ENCODE results near the gene NFATC2. TPM values are rescaled to one million over a fixed set of nuclear protein-coding genes. Genes with fewer than 3 reads are reported as not detected.

The NFATC2 gene
- total and polyA plus RNA-seq, 8 donors: 5.3 to 12.3 (median 8.5) TPM

GRCh38 chr20:51337126-51337805, 205.3 kb downstream of the NFATC2 start:
- Histone ChIP-seq H3K27ac (no peak overlapping the region), H3K4me3 (no peak overlapping the region), H3K4me1 (no peaks in the 10 kb centered on the region), H3K9me3 (no peaks in the 10 kb centered on the region), H3K27me3 (no peaks in the 10 kb centered on the region), H3K36me3 (no peaks in the 10 kb centered on the region)
- DNase-seq: no peak
- intact Hi-C loops (cut with DNase I): no loop called here
- no peak for TF ChIP-seq CTCF (IDR thresholded peaks at IDR 0.05)
- ATAC-seq: no peak

Small RNA genes lying within 50 kb of the gene (microRNA-seq; reads per million reads assigned to microRNA genes)
- 0.50 to 0.96 reads per million in 2 donors for gene MIR3194

Other genes starting within 250 kb of the NFATC2 start
- gene ATP9A, start 225.7 kb upstream of the NFATC2 start, total RNA-seq: 10 to 100 TPM; 15.3 to 34.2 TPM
- 10 to 100 TPM; 47.7 to 59.7 (median 52.0) TPM for gene ATP9A, start 225.7 kb upstream of the NFATC2 start, polyA plus RNA-seq (ENCODE audit: insufficient read length in 6 of 6)

Measured in left lung (tissue), 10 donors.